PC-3 (cell line): ENCODE measurements around the gene DBNDD1.

Experiments
- EZH2 ChIP-seq: fragments of 300-600 bp; sonication (generic); IDR thresholded peaks from one replicate; pipeline ENCODE4 v1.6.1; 2017; ENCODE audit warnings: antibody characterized with exemption, mild to moderate bottlenecking, low read length; ENCODE audit not compliant: unreplicated experiment
- EZH2phosphoT487 ChIP-seq: fragments of 300-600 bp; sonication (generic); IDR thresholded peaks from 2 replicates; pipeline ENCODE4 v1.6.1; 2018; ENCODE audit warnings: mild to moderate bottlenecking, antibody characterized with exemption, low read length, borderline replicate concordance
- TF ChIP-seq, protein P1 (sequence below): fragments of 300-600 bp; sonication (generic); conservative IDR thresholded peaks from 2 replicates; pipeline ENCODE4 v1.5.1; 2017; ENCODE audit warnings: antibody characterized with exemption, low read depth, mild to moderate bottlenecking, low read length

DNA sequence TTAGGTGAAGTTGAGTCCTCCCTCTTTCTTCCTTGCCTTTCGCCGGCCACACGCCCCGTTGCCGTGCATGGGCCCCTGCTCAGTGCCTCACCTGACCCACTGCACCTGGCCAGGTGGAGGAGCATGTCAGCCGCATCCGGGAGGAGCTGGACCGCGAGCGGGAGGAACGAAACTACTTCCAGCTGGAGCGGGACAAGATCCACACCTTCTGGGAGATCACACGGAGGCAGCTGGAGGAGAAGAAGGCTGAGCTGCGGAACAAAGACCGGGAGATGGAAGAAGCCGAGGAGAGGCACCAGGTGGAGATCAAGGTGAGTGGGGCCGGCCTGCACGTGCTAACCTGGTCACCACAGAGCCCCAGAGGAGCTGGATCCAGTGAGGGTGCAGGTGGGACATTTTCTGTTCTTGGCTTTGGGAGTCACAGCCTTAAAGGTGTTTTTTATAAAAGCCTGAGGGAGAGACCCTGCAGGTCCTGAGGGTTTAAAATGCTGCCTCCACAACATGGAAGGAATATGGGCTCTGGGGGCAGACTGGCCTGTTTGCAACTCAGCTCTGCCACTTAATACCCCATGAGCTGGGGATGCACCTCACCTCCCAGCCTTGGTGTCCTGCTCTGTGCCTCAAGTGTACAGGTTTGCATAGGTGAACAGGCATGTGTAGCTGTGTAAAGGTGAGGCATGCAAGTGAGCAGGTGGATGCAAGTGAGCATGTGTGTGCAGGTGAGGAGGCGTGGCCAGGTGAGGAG is 12.1 kb upstream of the DBNDD1 start:
- TF ChIP-seq EZH2 (no peak), EZH2phosphoT487 (no peak)
- TF ChIP-seq, protein P1, sequence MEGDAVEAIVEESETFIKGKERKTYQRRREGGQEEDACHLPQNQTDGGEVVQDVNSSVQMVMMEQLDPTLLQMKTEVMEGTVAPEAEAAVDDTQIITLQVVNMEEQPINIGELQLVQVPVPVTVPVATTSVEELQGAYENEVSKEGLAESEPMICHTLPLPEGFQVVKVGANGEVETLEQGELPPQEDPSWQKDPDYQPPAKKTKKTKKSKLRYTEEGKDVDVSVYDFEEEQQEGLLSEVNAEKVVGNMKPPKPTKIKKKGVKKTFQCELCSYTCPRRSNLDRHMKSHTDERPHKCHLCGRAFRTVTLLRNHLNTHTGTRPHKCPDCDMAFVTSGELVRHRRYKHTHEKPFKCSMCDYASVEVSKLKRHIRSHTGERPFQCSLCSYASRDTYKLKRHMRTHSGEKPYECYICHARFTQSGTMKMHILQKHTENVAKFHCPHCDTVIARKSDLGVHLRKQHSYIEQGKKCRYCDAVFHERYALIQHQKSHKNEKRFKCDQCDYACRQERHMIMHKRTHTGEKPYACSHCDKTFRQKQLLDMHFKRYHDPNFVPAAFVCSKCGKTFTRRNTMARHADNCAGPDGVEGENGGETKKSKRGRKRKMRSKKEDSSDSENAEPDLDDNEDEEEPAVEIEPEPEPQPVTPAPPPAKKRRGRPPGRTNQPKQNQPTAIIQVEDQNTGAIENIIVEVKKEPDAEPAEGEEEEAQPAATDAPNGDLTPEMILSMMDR, result no peak
